Right lobe of liver (tissue), 6 donors: ENCODE measurements around the gene SLC6A9. TPM values are rescaled to one million over a fixed set of nuclear protein-coding genes. Genes with fewer than 3 reads are reported as not detected.

Experiments
- ATAC-seq, 4 donors: fragments of 200-7000 bp; cut with Tn5 transposase; one replicate each; pipeline ENCODE4 v1.9.1; 2020; ENCODE audit warnings: mild to moderate bottlenecking in 4 of 4, moderate library complexity in 4 of 4
- DNase-seq, 3 donors: peaks; one replicate each; pipeline ENCODE4 v3.0.0-alpha.2; 2020
- H3K27ac ChIP-seq, 3 donors: fragments of 200-600 bp; one replicate each; pipeline ENCODE4 v1.8.0; 2022
- H3K27me3 ChIP-seq, 2 donors: fragments of 200-600 bp; one replicate each; pipeline ENCODE4 v1.8.0; 2022
- H3K36me3 ChIP-seq, 4 donors: fragments of 200-600 bp; sonication (generic) in 1 of 4; one replicate each; pipeline versions ENCODE4 v1.5.1 to v1.8.0; 2017 to 2022; ENCODE audit warnings: control low read depth in 1 of 4
- H3K4me1 ChIP-seq, 4 donors: fragments of 200-600 bp; sonication (generic) in 1 of 4; one replicate each; pipeline versions ENCODE4 v1.5.1 to v1.8.0; 2017 to 2022; ENCODE audit warnings: control low read depth in 1 of 4
- H3K4me3 ChIP-seq, 3 donors: fragments of 200-600 bp; one replicate each; pipeline ENCODE4 v1.8.0; 2022
- H3K9me3 ChIP-seq, 4 donors: fragments of 200-600 bp; sonication (generic) in 1 of 4; one replicate each; pipeline versions ENCODE4 v1.5.1 to v1.8.0; 2017 to 2022; ENCODE audit warnings: control low read depth in 1 of 4
- CTCF ChIP-seq, 4 donors: fragments of 200-600 bp in 3 of 4; fragments of 450-650 bp in 1 of 4; IDR thresholded peaks; one replicate each; pipeline versions ENCODE4 v1.5.1 to v1.8.0; 2016 to 2022; ENCODE audit warnings: antibody characterized with exemption in 4 of 4, mild to moderate bottlenecking in 2 of 4
- POLR2A ChIP-seq: fragments of 450-650 bp; IDR thresholded peaks from one replicate; pipeline ENCODE4 v1.6.1; 2017; ENCODE audit warnings: antibody characterized with exemption, mild to moderate bottlenecking
- WGBS: methylation state at CpG from one replicate; pipeline ENCODE4 v1.1.6; 2018; ENCODE audit warnings: low coverage, low lambda C conversion rate; ENCODE audit not compliant: insufficient coverage; ENCODE audit errors: missing lambda C conversion rate; 5-methylcytosine and 5-hydroxymethylcytosine counted together
- intact Hi-C, 2 donors: fragments of 100-400 bp; cut with DNase I; formaldehyde crosslinking; loops; one replicate each; pipeline versions ENCODE4 v1.11.2 to v1.14.1; 2022
- total RNA-seq, 6 experiments: library from RNA; depleted of rRNA in 2 of 6; stranded (reverse); fragments of >200 nt in 2 of 6; fragmentation: NEBNext Ultra II Directional in 3 of 6; extraction: Animal tissue kit (Norgen Biotek cat#: 25700) in 3 of 6; gene quantifications; one replicate each; pipeline versions ENCODE4 v1.1.0 to v1.2.4, GENCODE V29; 2016 to 2023
- donor health status: DM: no; HTN: yes; CAD: no.
- donor health status: DM: no; HTN: no; CAD: no.
- donor health status: DM: no; HTN: no; CAD: no.
- donor health status: DM: no; HTN: yes; CAD: no.
- donor health status: DM: no; HTN: yes; CAD: no.

Gene SLC6A9
- total RNA-seq, 6 experiments from 2014 or later, result 0.78 to 2.2 (median 1.9) TPM

- ATAC-seq, result no peak
- H3K36me3 ChIP-seq, result peaks cover 0 to 40% (median 11%) of the 10 kb centered on the region in 4 donors
- intact Hi-C loops, result no loop called here
These were observed 70.5 kb downstream of the SLC6A9 start for GRCh38 chr1:43960798-43961197.

DNA sequence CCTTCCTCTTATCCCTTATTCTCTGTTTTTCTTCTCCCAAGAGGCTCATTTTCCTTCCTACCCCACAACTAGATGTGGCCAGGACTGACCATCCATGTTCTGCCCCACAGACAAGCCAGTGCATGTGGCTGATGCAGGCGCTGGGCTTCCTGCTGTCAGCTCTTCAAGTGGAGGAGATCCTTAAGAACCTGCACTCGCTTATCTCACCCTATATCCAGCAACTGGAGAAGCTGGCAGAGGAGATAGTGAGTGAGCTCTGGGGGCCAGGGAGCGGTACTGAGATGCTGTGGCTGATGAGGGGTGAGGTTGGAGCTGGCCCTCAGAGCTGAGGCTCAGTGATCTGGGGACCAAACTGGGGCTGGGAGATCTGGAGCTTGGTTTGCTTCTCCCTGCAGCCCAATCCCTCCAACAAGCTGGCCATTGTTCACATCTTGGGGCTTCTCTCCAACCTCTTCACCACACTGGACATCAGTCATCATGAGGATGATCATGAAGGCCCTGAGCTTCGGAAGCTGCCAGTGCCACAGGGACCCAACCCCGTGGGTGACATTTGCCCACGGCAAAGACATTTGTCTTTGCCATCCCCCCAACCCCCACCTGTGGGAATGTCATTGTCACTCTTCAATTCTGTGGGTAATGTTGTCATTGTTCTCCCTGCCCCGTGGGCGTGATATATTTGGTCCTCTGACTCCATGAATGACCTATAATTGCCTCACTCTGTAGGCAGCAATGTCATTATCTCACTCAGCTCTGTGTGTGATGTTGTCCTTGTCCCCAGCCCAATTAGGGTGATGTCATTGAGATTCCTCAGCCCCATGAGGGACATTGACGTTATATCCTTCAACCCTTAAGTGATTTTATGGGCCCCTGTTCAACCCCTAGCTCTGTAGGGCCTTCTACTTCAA lies 72.7 kb downstream of the SLC6A9 start:
- TF ChIP-seq POLR2A (no peak), CTCF (IDR thresholded peaks at IDR 0.05) (no peak)
- no peak overlapping the region for H3K27ac ChIP-seq
- WGBS, result 88% methylated on average over 8 of the region's 9 CpGs
- no peak for ATAC-seq
- H3K36me3 ChIP-seq, result peaks cover 0 to 40% (median 11%) of the 10 kb centered on the region in 4 donors
- H3K27me3 ChIP-seq, result no peaks in the 10 kb centered on the region
- DNase-seq, result no peak
- intact Hi-C loops, result no loop called here
- no peaks in the 10 kb centered on the region for H3K9me3 ChIP-seq
- no peak overlapping the region for H3K4me3 ChIP-seq
- no peaks in the 10 kb centered on the region for H3K4me1 ChIP-seq

More at GRCh38 chr1:43960798-43961197, 70.5 kb downstream of the SLC6A9 start:
- H3K27ac ChIP-seq, result no peak overlapping the region
- no peak overlapping the region for H3K4me3 ChIP-seq
- no peak for DNase-seq
- TF ChIP-seq POLR2A (no peak), CTCF (IDR thresholded peaks at IDR 0.05) (no peak)
- no CpG with 5 or more reads among the region's 8 CpGs for WGBS
- no peaks in the 10 kb centered on the region for H3K27me3 ChIP-seq
- H3K9me3 ChIP-seq, result no peaks in the 10 kb centered on the region
- no peaks in the 10 kb centered on the region for H3K4me1 ChIP-seq

DNA sequence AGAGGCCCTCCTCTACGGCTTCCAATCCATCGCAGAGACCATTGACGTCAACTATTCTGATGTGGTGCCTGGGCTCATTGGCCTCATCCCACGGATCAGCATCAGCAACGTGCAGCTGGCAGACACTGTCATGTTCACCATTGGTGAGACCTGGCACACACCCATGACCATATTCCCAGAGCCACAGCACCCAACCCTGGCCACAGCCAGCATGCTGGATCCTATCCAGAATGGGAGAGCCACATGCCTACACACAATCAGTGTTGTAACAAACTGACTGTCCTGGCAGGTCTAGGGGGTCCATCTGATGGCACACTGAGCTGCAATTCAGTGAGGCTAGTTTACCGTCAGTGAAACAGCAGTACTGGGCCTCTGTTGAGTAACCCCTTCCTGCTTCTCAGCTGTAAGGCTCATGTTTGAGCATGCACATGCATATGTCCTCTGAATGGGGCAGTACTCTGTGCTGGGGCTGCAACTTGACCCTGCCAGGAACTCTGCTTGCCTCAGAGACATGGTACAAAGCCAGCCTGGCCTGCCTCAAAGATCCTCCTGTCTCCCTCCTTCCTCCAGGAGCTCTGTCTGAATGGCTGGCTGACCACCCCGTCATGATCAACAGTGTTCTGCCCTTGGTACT lies 73.7 kb downstream of the SLC6A9 start:
- H3K27ac ChIP-seq, result no peak overlapping the region

GRCh38 chr1:43956234-43956633 lies 75.0 kb downstream of the SLC6A9 start:
- no peak for DNase-seq
- whole genome bisulfite sequencing, result 50% methylated on average over 1 of the region's 8 CpGs
- ATAC-seq, result no peak
- intact Hi-C loops, result no loop called here
- peaks cover 0 to 32% (median 4%) of the 10 kb centered on the region in 4 donors for H3K36me3 ChIP-seq
- no peak for TF ChIP-seq CTCF (IDR thresholded peaks at IDR 0.05)
- no peak for TF ChIP-seq POLR2A
- H3K4me1 ChIP-seq, result no peaks in the 10 kb centered on the region
- no peaks in the 10 kb centered on the region for H3K9me3 ChIP-seq
- H3K27me3 ChIP-seq, result no peaks in the 10 kb centered on the region
- no peak overlapping the region for H3K27ac ChIP-seq
- H3K4me3 ChIP-seq, result no peak overlapping the region

More for the DNA sequence above, 73.7 kb downstream of the SLC6A9 start:
- no peak for TF ChIP-seq POLR2A
- no peak for TF ChIP-seq CTCF (IDR thresholded peaks at IDR 0.05)
- H3K36me3 ChIP-seq, result peaks cover 0 to 40% (median 8%) of the 10 kb centered on the region in 4 donors
- no peaks in the 10 kb centered on the region for H3K4me1 ChIP-seq
- no CpG with 5 or more reads among the region's 7 CpGs for WGBS
- intact Hi-C loops, result no loop called here
- H3K27me3 ChIP-seq, result no peaks in the 10 kb centered on the region
- ATAC-seq, result no peak
- H3K9me3 ChIP-seq, result no peaks in the 10 kb centered on the region
- no peak for DNase-seq
- no peak overlapping the region for H3K4me3 ChIP-seq
